ENCODE measurements around the gene MMP15. TPM values are rescaled to one million over a fixed set of nuclear protein-coding genes. Genes with fewer than 3 reads are reported as not detected.
A peak's percentile ranks its signal among the peaks of the same experiment; 100 is the strongest.

MMP15 gene
- total RNA-seq, 2 experiments from 2014 or later: 0.25 to 0.31 TPM

GRCh38 chr16:57981636-57982035, 43.9 kb upstream of the MMP15 start:
- H3K27ac Mint-ChIP-seq: no peak overlapping the region
- DNase-seq (no peak), ATAC-seq (ENCODE audit: poor library complexity) (no peak)
- intact Hi-C loops (cut with DNase I, micrococcal nuclease): loop anchor here in 1 of 2 experiments (5.0 kb wide), 2 partner anchors 79 to 266 kb away; a partner anchor contains a TSS
- H3K4me3 Mint-ChIP-seq: no peak overlapping the region
- Histone ChIP-seq H3K4me3 (ENCODE audit: low read length) (no peak overlapping the region), H3K4me1 (ENCODE audit: insufficient read depth, low read length) (peaks cover 22% of the 10 kb centered on the region), H3K36me3 (ENCODE audit: insufficient read depth, low read length) (no peaks in the 10 kb centered on the region), H3K9me3 (ENCODE audit: control insufficient read depth in 1 of 2, insufficient read depth in 1 of 2, low read length in 2 of 2) (no peaks in the 10 kb centered on the region), H3K27me3 (ENCODE audit: control insufficient read depth in 1 of 2, insufficient read depth in 2 of 2, low read length in 2 of 2) (no peaks in the 10 kb centered on the region), H3K27ac (ENCODE audit: low read depth in 1 of 2, low read length in 2 of 2) (no peak overlapping the region)
- ChIA-PET CTCF (interaction anchor here (1.0 kb wide), 1 partner anchor 75 kb away, joined by 3 read pairs; no protein-coding TSS in a partner anchor), POLR2A (no interaction called here)
- no peaks in the 10 kb centered on the region for H3K9me3 Mint-ChIP-seq
- no peaks in the 10 kb centered on the region for H3K36me3 Mint-ChIP-seq (ENCODE audit: low read depth)
- no peak for TF ChIP-seq CTCF (IDR thresholded peaks at IDR 0.05)
- H3K27me3 Mint-ChIP-seq: no peaks in the 10 kb centered on the region
- peaks cover 15% of the 10 kb centered on the region for H3K4me1 Mint-ChIP-seq (ENCODE audit: low read depth)

GRCh38 chr16:57982385-57982784, 43.2 kb upstream of the MMP15 start:
- intact Hi-C loops (cut with DNase I, micrococcal nuclease): loop anchor here in 1 of 2 experiments (5.0 kb wide), 2 partner anchors 80 to 265 kb away; a partner anchor contains a TSS
- ChIA-PET CTCF (interaction anchor here (1.1 kb wide), 1 partner anchor 17 kb away, joined by 3 read pairs; no protein-coding TSS in a partner anchor), POLR2A (no interaction called here)
- H3K9me3 ChIP-seq (ENCODE audit: control insufficient read depth in 1 of 2, insufficient read depth in 1 of 2, low read length in 2 of 2): no peaks in the 10 kb centered on the region
- Mint-ChIP-seq H3K4me1 (ENCODE audit: low read depth) (peaks cover 15% of the 10 kb centered on the region), H3K4me3 (no peak overlapping the region), H3K36me3 (ENCODE audit: low read depth) (no peaks in the 10 kb centered on the region), H3K27ac (no peak overlapping the region), H3K9me3 (no peaks in the 10 kb centered on the region), H3K27me3 (no peaks in the 10 kb centered on the region)
- DNase-seq: no peak
- ATAC-seq (ENCODE audit: poor library complexity): no peak
- H3K27me3 ChIP-seq (ENCODE audit: control insufficient read depth in 1 of 2, insufficient read depth in 2 of 2, low read length in 2 of 2): no peaks in the 10 kb centered on the region
- TF ChIP-seq CTCF (IDR thresholded peaks at IDR 0.05): no peak
- H3K27ac ChIP-seq (ENCODE audit: low read depth in 1 of 2, low read length in 2 of 2): no peak overlapping the region
- H3K4me3 ChIP-seq (ENCODE audit: low read length): no peak overlapping the region
- H3K36me3 ChIP-seq (ENCODE audit: insufficient read depth, low read length): no peaks in the 10 kb centered on the region
- peaks cover 22% of the 10 kb centered on the region for H3K4me1 ChIP-seq (ENCODE audit: insufficient read depth, low read length)

- peak overlapping the region; percentile 29 to 50 for H3K27ac ChIP-seq (ENCODE audit: low read depth in 1 of 2, low read length in 2 of 2)
- no peak for TF ChIP-seq CTCF (IDR thresholded peaks at IDR 0.05)
- peak overlapping the region; percentile 81 for H3K4me3 ChIP-seq (ENCODE audit: low read length)
- ATAC-seq (ENCODE audit: poor library complexity) (peak; percentile 98), DNase-seq (peak; percentile 85 to 97 (median 92))
- no peaks in the 10 kb centered on the region for H3K36me3 ChIP-seq (ENCODE audit: insufficient read depth, low read length)
- no peaks in the 10 kb centered on the region for H3K27me3 Mint-ChIP-seq
- H3K27me3 ChIP-seq (ENCODE audit: control insufficient read depth in 1 of 2, insufficient read depth in 2 of 2, low read length in 2 of 2): no peaks in the 10 kb centered on the region
- peaks cover 15% of the 10 kb centered on the region for H3K4me1 Mint-ChIP-seq (ENCODE audit: low read depth)
- no peaks in the 10 kb centered on the region for H3K36me3 Mint-ChIP-seq (ENCODE audit: low read depth)
- intact Hi-C loops (cut with DNase I, micrococcal nuclease): loop anchor here (1.0 to 5.0 kb wide), 4 partner anchors 14 to 263 kb away; partner anchors contain the start of gene KATNB1 (in 1 of the 2)
- POLR2A ChIA-PET: interaction anchor here (0.6 to 3.7 kb wide), 4 partner anchors 15 to 295 kb away, joined by 3 to 34 read pairs (median 4); partner anchors contain the start of genes USB1 and ZNF319
- peak overlapping the region; percentile 56 for H3K27ac Mint-ChIP-seq
- H3K9me3 Mint-ChIP-seq: no peaks in the 10 kb centered on the region
- peak overlapping the region; percentile 94 for H3K4me3 Mint-ChIP-seq
- no peaks in the 10 kb centered on the region for H3K9me3 ChIP-seq (ENCODE audit: control insufficient read depth in 1 of 2, insufficient read depth in 1 of 2, low read length in 2 of 2)
- H3K4me1 ChIP-seq (ENCODE audit: insufficient read depth, low read length): peaks cover 22% of the 10 kb centered on the region
- CTCF ChIA-PET: no interaction called here
Measured at GRCh38 chr16:57984443-57985203, 40.9 kb upstream of the MMP15 start.
